ACHN (cell line): ENCODE measurements around the gene PPWD1.
"Not testable (repeated sequence)": the region's sequence is repeated elsewhere in the genome, so short reads cannot be mapped to it uniquely, and the experiment has no call there.

Experiments used
- DNase-seq: peaks from one replicate; pipeline ENCODE4 v3.0.0-alpha.2; 2015
- in situ Hi-C: cut with HindIII; loops from 2 replicates; pipeline ENCODE4 v1.10.0; 2017; ENCODE audit warnings: low sequenced_read_pairs, low pct_ligation_motif_present, low pct_unique_long_range_greater_than_20kb

The PPWD1 gene

DNA sequence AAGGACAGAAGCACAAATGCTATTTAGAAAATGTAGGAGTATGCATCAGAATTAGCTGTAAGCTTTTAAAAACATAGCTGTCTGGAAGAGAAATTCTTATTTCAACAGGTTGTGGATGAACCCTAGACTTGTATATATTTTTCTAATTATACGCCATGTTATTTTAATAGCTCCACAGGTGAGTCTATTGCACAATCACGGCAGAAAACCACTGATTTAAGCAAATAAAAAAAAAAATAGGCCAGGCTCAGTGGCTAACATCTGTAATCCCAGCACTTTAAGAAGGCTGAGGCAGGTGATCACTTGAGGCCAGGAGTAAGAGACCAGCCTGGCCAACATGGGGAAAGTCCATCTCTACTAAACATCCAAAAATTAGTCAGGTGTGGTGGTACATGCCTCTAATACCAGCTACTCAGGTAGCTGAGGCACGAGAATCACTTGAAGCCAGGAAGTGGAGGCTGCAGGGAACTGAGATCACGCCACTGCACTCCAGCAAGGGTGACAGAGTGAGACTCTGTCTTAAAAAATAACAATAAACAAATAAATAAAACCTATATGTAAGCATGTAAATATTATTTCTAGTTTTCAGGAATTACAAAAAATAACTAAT is 49.3 kb downstream of the PPWD1 start:
- in situ Hi-C loops: no loop called here
- peak; percentile 19 for DNase-seq

DNA sequence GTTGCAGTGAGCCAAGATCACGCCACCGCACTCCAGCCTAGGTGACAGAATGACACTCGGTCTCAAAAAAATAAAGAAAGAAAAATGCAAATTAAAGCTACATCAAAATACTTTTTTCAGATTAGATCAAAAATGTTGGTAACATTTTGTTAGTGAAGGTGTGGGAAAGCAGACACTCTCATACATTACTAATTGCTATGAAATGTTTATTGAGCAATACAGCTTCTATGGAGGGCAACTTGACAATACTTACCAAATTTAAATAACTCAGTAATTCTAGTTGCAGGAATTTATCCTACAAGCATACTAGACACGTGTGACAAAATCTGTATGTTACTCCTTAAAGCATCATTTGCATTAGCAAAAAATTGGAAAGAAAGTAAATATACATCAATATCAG is 56.9 kb downstream of the PPWD1 start:
- no peak for DNase-seq
- in situ Hi-C loops: no loop called here

DNA sequence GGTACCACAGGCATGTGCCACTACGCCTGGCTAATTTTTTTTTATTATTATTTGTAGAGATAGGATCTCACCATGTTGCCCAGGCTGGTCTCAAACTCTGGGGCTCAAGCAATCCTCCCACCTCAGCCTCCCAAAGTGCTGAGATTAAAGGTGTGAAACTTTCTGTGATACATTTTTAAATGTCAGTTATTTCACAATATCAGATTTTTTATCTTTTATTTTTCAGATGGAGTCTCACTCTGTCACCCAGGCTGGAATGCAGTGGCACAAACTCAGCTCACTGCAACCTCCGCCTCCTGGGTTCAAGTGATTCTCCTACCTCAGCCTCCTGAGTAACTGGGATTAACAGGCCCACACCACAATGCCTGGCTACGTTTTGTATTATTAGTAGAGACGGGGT is 58.9 kb downstream of the PPWD1 start:
- DNase-seq, in situ Hi-C loops: not testable (repeated sequence)

DNA sequence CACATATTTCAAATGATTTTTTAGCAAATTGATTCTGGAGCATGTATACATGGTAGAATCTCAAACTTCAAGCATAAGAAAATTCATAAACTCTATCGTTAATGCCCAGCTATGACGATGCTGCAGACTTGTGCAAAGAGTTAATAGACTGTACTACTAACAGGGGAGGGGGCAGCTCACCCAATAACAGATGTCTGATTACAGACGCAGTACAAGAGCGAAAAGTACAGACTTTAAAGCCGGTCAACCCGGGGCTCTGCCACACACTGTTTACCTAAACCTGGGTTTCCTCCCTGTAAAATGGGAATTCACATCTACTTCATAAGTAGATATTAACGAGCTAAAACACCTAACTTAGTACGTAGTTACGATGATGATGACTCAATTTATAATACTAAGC is 60.4 kb downstream of the PPWD1 start:
- in situ Hi-C loops: no loop called here
- DNase-seq: no peak

DNA sequence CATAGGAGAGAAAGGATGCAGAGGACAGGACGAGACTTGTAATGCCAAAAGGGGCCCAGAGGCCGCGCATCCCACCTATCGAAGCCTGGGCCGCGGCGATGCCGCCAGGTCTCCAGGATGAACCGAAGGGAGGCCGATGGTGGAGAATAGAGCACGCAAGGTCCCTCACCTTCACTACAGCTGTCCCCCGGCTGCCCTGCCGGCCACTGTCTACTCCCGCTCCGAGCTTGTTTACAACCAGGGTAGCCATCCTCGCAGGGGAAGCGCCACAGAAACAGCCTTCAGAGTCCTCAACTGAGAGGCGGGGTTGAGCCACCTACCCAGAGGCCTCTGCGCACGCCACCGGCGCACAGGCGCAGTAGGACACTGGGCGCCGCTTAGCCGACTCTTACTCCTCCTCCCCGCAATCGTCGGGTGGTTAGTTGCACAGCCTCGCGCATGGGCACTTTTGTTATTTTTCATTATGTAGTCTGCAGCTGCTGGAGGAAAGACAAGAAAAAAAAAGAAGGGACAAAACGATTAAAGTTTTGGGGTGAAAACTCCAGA is 61.0 kb downstream of the PPWD1 start, which contains the start of gene TRIM23:
Gene TRIM23 (minus strand): TSS at position 309 of the 546 bp plus-strand sequence. CDS start 59 bp downstream, at position 250.
- in situ Hi-C loops: no loop called here
- DNase-seq: peak; percentile 91

DNA sequence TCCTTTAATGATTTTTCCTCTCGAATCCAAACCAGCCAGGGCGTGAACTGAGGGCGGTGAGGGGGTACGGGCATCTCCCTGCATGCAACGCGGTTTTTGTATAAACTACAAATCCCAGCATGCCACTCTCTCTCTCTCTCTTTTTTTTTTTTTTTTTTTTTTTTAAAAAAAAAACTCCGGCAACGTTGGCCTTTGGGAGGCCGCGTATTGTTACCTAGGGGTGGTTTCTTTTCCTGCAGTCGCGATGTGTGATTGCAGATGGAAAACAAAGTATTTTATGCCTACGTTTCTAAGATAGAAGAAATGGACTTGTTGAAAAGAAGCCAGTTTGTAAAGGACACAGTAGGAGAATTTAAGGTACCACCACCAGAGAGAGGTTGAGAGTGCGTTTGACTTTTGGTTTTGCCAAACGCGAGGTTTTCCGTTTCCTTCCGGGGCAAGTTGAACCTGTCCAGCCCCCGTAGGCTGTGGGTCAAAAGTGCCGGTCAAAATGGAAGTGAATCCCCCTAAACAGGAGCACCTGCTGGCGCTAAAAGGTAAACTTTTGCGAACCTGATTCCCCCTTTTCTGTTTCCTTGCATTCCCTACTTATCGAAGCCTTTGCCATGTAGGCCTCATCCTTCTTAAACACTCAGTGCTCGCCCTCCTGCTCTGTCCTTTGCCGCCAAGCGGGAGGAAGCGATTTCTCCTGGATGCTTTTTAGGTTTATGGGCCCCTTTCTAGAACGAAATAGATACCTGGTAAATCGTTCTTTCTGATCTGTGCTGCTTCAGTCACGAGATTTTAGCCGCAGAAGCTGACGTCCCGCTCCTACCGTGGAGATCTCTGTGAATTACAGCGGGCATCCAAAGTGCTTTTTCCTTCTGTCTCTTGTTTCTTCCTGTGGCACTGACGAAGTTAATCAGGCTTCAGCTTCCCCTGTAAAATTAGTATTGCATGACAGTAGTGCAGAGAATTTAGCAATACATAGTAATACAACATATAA is 61.8 kb downstream of the PPWD1 start, which contains the start of the genes SHLD3 and TRAPPC13:
Gene SHLD3 (plus strand): TSS at position 457 of the 985 bp plus-strand sequence. CDS start 4,561 bp downstream, outside the sequence.
Gene TRAPPC13 (plus strand): TSS at position 457 of the 985 bp plus-strand sequence. CDS start 34 bp downstream, at position 491.
- in situ Hi-C loops: no loop called here

DNA sequence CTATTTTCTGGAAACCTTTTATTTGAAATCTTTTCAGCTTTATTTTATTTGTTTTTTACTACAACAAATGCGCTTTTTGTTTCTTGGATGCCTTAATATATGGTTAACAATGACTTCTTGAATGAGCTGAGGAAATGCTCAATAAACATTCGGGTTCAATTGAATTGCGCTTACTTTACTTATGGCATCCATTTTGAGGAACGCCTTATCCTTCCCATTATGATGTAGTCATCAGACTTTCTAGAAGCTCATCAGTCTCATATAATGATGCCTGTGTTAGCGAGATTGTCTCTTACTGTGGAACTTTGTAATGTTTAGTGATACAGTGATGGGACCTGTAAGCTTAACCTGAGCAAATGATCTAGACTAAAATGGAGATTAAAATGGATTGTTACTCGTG is 62.6 kb downstream of the PPWD1 start:
- no peak for DNase-seq
- in situ Hi-C loops: no loop called here

More for the DNA sequence above, 61.8 kb downstream of the PPWD1 start, which contains the start of the genes SHLD3 and TRAPPC13:
- DNase-seq: peak; percentile 80

DNA sequence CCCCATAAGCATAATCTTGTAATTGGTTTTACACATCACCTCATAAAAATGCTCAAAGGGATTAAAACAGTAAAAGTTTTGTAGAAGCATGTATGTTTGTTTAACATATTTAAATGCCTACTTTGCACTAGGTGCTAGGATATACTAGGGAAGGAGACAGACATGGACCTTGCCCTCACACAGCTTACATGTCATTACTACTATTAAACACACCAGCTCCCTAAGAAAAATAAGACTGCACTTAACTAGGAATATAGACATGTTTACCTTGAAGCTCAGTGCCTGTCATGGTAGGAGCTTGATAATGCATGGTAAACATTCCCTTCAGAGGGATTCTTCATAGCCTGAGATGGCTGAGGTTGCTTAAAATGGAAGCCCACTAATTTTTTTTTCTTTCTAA is 67.9 kb downstream of the PPWD1 start:
- in situ Hi-C loops: no loop called here
- no peak for DNase-seq
